OCI-LY1 (cell line): Measurements from ENCODE around the gene KCNK4.

Experiments used
- H2AFZ ChIP-seq: fragments of 200-600 bp; sonication (generic), shearing (Covaris generic); 2 replicates; pipeline ENCODE4 v1.6.0; 2014; ENCODE audit warnings: antibody characterized with exemption, mild to moderate bottlenecking, low read length
- H3F3A ChIP-seq: fragments of 200-600 bp; sonication (generic), shearing (Covaris generic); 2 replicates; pipeline ENCODE4 v1.6.0; 2014; ENCODE audit warnings: mild to moderate bottlenecking, antibody characterized with exemption, low read length, moderate library complexity; ENCODE audit not compliant: insufficient read depth
- H3K27ac ChIP-seq: fragments of 200-600 bp; sonication (generic); 2 replicates; pipeline ENCODE4 v1.5.1; 2014; ENCODE audit warnings: low read length, mixed run types, mild to moderate bottlenecking, low read depth; ENCODE audit not compliant: poor library complexity, severe bottlenecking
- H3K27me3 ChIP-seq: fragments of 200-600 bp; sonication (generic); 2 replicates; pipeline ENCODE4 v1.6.0; 2014; ENCODE audit warnings: antibody characterized with exemption, mild to moderate bottlenecking, low read length, moderate library complexity; ENCODE audit not compliant: insufficient read depth
- H3K36me3 ChIP-seq: fragments of 200-600 bp; sonication (generic); 2 replicates; pipeline ENCODE4 v1.6.1; 2014; ENCODE audit warnings: mild to moderate bottlenecking, antibody characterized with exemption, low read length, moderate library complexity, mixed read lengths; ENCODE audit not compliant: insufficient read depth
- H3K4me1 ChIP-seq: fragments of 200-600 bp; sonication (generic); 2 replicates; pipeline ENCODE4 v1.5.1; 2014; ENCODE audit warnings: mild to moderate bottlenecking, low read length, moderate library complexity; ENCODE audit not compliant: insufficient read depth, severe bottlenecking
- H3K4me2 ChIP-seq: fragments of 200-600 bp; sonication (generic), shearing (Covaris generic); 2 replicates; pipeline ENCODE4 v1.6.1; 2014; ENCODE audit warnings: low read length
- H3K4me3 ChIP-seq: fragments of 200-600 bp; sonication (generic); 2 replicates; pipeline ENCODE4 v1.5.1; 2014; ENCODE audit warnings: low read length, low read depth, mild to moderate bottlenecking, mixed read lengths; ENCODE audit not compliant: poor library complexity, severe bottlenecking
- H3K79me2 ChIP-seq: fragments of 200-600 bp; shearing (Covaris generic); 2 replicates; pipeline ENCODE4 v1.6.1; 2016; ENCODE audit warnings: mixed run types, low read length, mixed read lengths; ENCODE audit not compliant: insufficient read depth
- H3K9ac ChIP-seq: fragments of 200-600 bp; sonication (generic), shearing (Covaris generic); 2 replicates; pipeline ENCODE4 v1.6.1; 2014; ENCODE audit warnings: mild to moderate bottlenecking, low read length, mixed read lengths
- H3K9me2 ChIP-seq: fragments of 200-600 bp; sonication (generic), shearing (Covaris generic); 2 replicates; pipeline ENCODE4 v1.6.1; 2014; ENCODE audit warnings: low read depth, mild to moderate bottlenecking, low read length, mixed read lengths
- H3K9me3 ChIP-seq: fragments of 200-600 bp; shearing (Covaris generic); 2 replicates; pipeline ENCODE4 v1.6.1; 2014; ENCODE audit warnings: low read length, mixed read lengths
- H4K20me1 ChIP-seq: fragments of 200-600 bp; sonication (generic), shearing (Covaris generic); 2 replicates; pipeline ENCODE4 v1.6.0; 2016; ENCODE audit warnings: mild to moderate bottlenecking, low read length; ENCODE audit not compliant: insufficient read depth
- EZH2 ChIP-seq: fragments of 200-600 bp; sonication (generic), shearing (Covaris generic); IDR thresholded peaks from 2 replicates; pipeline ENCODE4 v1.8.0; 2017; ENCODE audit warnings: borderline replicate concordance, mixed run types, mild to moderate bottlenecking, antibody characterized with exemption, low read length, moderate library complexity, mixed read lengths
- TF ChIP-seq, protein P1 (sequence below): fragments of 200-600 bp; sonication (generic), shearing (Covaris generic); IDR thresholded peaks from 2 replicates; pipeline ENCODE4 v1.5.1; 2017; ENCODE audit warnings: mild to moderate bottlenecking, antibody characterized with exemption, low read length, moderate library complexity, mixed read lengths

Gene KCNK4

DNA sequence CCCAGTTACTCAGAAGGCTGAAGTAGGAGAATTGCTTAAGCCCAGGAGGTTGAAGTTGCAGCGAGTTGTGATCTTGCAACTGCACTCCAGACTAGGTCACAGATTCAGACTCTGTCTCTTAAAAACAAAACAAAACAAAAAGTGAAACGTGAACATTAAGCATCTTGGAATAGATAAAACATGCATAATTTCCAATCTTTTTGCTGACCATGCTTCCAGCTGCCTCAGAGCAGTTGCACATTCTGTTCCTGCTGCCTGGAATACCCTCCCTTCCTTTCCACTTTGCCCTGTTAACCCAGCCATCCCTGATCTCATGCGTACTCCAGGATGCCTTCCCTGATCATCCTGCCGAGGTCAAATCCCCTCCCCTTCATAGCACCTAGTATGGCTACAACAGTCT lies 48.2 kb downstream of the KCNK4 start:
- H3K36me3 ChIP-seq: peaks cover 22% of the 10 kb centered on the region; the same call in 1 of the 2 replicates
- no peaks in the 10 kb centered on the region for H3K9me3 ChIP-seq
- H3K4me3 ChIP-seq: peak overlapping the region; percentile 70
- H3F3A ChIP-seq: no peaks in the 10 kb centered on the region
- peak overlapping the region; percentile 93 for H3K4me2 ChIP-seq
- TF ChIP-seq, protein P1, sequence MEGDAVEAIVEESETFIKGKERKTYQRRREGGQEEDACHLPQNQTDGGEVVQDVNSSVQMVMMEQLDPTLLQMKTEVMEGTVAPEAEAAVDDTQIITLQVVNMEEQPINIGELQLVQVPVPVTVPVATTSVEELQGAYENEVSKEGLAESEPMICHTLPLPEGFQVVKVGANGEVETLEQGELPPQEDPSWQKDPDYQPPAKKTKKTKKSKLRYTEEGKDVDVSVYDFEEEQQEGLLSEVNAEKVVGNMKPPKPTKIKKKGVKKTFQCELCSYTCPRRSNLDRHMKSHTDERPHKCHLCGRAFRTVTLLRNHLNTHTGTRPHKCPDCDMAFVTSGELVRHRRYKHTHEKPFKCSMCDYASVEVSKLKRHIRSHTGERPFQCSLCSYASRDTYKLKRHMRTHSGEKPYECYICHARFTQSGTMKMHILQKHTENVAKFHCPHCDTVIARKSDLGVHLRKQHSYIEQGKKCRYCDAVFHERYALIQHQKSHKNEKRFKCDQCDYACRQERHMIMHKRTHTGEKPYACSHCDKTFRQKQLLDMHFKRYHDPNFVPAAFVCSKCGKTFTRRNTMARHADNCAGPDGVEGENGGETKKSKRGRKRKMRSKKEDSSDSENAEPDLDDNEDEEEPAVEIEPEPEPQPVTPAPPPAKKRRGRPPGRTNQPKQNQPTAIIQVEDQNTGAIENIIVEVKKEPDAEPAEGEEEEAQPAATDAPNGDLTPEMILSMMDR: no peak
- TF ChIP-seq EZH2: no peak
- H3K27me3 ChIP-seq: no peaks in the 10 kb centered on the region
- no peaks in the 10 kb centered on the region for H3K9me2 ChIP-seq
- peaks cover 39% of the 10 kb centered on the region for H3K4me1 ChIP-seq
- H3K79me2 ChIP-seq: no peaks in the 10 kb centered on the region
- H2AFZ ChIP-seq: no peak overlapping the region
- peak overlapping the region; percentile 79 for H3K27ac ChIP-seq
- H4K20me1 ChIP-seq: no peaks in the 10 kb centered on the region
- H3K9ac ChIP-seq: peak overlapping the region; percentile 75

DNA sequence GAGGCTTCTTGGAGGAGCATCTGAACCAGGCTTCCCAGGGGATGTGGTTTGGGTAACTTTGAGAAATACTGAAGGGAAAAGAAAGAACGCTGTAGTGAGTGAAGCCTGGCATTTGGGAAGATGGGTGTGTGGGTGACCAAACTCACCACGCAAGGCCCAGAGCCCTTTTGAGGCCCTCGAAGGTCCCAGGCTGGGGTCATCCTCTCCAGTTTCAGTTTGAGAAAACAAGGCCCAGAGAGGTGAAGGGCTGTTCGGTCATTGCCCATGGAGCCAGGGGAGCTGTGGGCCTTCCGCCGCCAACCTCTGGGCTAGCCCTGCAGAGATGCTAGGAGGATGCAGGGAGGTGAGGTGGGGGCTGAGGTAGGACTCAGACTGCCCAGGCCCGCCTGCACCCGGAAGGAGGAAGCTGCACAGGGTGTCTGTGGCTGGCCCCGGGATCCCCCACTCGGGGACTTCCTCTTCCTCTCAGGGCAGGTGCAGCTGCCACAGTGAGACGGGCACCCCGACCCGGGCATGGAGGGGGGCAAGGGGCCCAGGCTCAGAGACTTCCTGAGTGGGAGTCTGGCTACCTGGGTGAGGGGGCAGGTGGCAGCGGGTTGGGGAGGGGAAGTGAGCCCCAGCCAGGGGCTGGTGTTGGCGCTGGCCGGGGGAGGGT lies 48.8 kb downstream of the KCNK4 start, which contains the start of gene CCDC88B:
TSS of gene CCDC88B (plus strand) at position 451 of the 655 bp plus-strand sequence. CDS start at position 514, 63 bp downstream.
- H3K9ac ChIP-seq: peak within 1 kb of the TSS; percentile 75
- no peak within 1 kb of the TSS for H2AFZ ChIP-seq
- TF ChIP-seq EZH2: no peak
- peak within 1 kb of the TSS; percentile 70 for H3K4me3 ChIP-seq
- H3K4me2 ChIP-seq: peak within 1 kb of the TSS; percentile 93
- peaks cover 28% of the 10 kb centered on the region; the same call in 1 of the 2 replicates for H3K36me3 ChIP-seq
- no peaks in the 10 kb centered on the region for H3K9me2 ChIP-seq
- peak within 1 kb of the TSS; percentile 79 for H3K27ac ChIP-seq
- H4K20me1 ChIP-seq: no peaks in the 10 kb centered on the region
- no peaks in the 10 kb centered on the region for H3K79me2 ChIP-seq
- H3K9me3 ChIP-seq: no peaks in the 10 kb centered on the region
- no peaks in the 10 kb centered on the region for H3K27me3 ChIP-seq
- H3F3A ChIP-seq: no peaks in the 10 kb centered on the region
- H3K4me1 ChIP-seq: peaks cover 38% of the 10 kb centered on the region

DNA sequence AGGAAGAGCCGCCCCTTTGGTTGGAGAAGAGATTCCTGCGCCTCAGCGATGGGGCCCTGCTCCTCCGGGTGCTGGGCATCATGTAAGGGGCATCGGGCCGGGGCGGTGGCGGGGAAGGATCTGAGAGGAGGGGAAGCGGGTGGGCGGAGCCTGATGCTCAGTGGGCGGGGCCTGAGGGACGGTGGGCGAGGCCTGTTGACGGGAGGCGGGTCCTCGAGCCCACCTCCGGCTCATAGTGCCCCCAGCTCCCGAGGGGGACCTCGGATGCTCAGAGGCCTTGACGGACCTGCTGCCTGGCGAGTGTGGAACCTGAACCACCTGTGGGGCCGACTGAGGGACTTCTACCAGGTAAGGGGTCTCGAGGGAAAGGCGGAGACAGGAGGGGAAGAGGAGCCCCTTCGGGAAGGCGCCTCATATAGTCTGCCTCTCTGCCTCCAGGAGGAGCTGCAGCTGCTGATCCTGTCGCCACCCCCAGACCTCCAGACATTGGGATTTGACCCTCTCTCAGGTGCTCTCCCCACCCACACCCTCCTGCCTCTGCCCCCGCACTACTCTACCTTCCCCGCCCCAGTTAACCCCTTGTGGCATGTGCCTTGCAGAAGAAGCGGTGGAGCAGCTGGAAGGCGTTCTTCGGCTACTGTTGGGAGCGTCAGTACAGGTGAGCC lies 49.7 kb downstream of the KCNK4 start:
- peaks cover 36% of the 10 kb centered on the region; the same call in 1 of the 2 replicates for H3K36me3 ChIP-seq

More for the DNA sequence above, 49.7 kb downstream of the KCNK4 start:
- TF ChIP-seq, protein P1: peak; percentile 30; the same call in 1 of the 2 replicates
- TF ChIP-seq EZH2: no peak
- Histone ChIP-seq H3K27ac (peak overlapping the region; percentile 79), H3K27me3 (no peaks in the 10 kb centered on the region), H4K20me1 (no peaks in the 10 kb centered on the region), H3K4me1 (peaks cover 30% of the 10 kb centered on the region), H3F3A (no peaks in the 10 kb centered on the region), H3K9me3 (no peaks in the 10 kb centered on the region), H3K9me2 (no peaks in the 10 kb centered on the region), H2AFZ (no peak overlapping the region), H3K79me2 (no peaks in the 10 kb centered on the region), H3K4me2 (peak overlapping the region; percentile 93), H3K4me3 (peak overlapping the region; percentile 70), H3K9ac (peak overlapping the region; percentile 75)
